Measurements from ENCODE around the gene PCDHGB4. TPM values are rescaled to one million over a fixed set of nuclear protein-coding genes. Genes with fewer than 3 reads are reported as not detected.

Gene PCDHGB4
- total RNA-seq, 1 donor from 2014 or later: 14.6 TPM

GRCh38 chr5:141412854-141413539 is 25.5 kb downstream of the PCDHGB4 start, which contains the start of gene PCDHGA10:
Gene PCDHGA10 (plus strand): TSS chr5:141412987. CDS start chr5:141413176, 189 bp downstream.

GRCh38 chr5:141417494-141418172 is 30.1 kb downstream of the PCDHGB4 start, which contains the start of gene PCDHGB7:
Gene PCDHGB7 (plus strand): TSS chr5:141417677. CDS start chr5:141417860, 183 bp downstream.

GRCh38 chr5:141420855-141421488 is 33.5 kb downstream of the PCDHGB4 start, which contains the start of gene PCDHGA11:
Gene PCDHGA11 (plus strand): TSS chr5:141421051. CDS start chr5:141421228, 177 bp downstream.

GRCh38 chr5:141430332-141431113 is 43.0 kb downstream of the PCDHGB4 start, which contains the start of gene PCDHGA12:
Gene PCDHGA12 (plus strand): TSS chr5:141430507. CDS start chr5:141430760, 253 bp downstream.

Other genes starting within 250 kb of the PCDHGB4 start
- gene PCDHB6, start 237.6 kb upstream of the PCDHGB4 start, total RNA-seq: 0.06 and 0.39 TPM in 2 replicates
- 1.2 and 1.3 TPM in 2 replicates for gene PCDHB7, start 215.1 kb upstream of the PCDHGB4 start, total RNA-seq
- gene PCDHB8, start 209.9 kb upstream of the PCDHGB4 start, total RNA-seq: 0.12 and 1.1 TPM in 2 replicates
- gene PCDHB16, start 205.3 kb upstream of the PCDHGB4 start, total RNA-seq: 0.81 and 1.0 TPM in 2 replicates
- gene PCDHB9, start 200.5 kb upstream of the PCDHGB4 start, total RNA-seq: 0.56 and 1.0 TPM in 2 replicates
- gene PCDHB10, start 195.3 kb upstream of the PCDHGB4 start, total RNA-seq: 0.56 and 1.2 TPM in 2 replicates
- gene PCDHB11, start 188.1 kb upstream of the PCDHGB4 start, total RNA-seq: 0.34 and 0.62 TPM in 2 replicates
- 0.29 and 0.56 TPM in 2 replicates for gene PCDHB12, start 179.0 kb upstream of the PCDHGB4 start, total RNA-seq
- gene PCDHB13, start 173.8 kb upstream of the PCDHGB4 start, total RNA-seq: 1.4 and 1.7 TPM in 2 replicates
- 1.2 and 2.5 TPM in 2 replicates for gene PCDHB14, start 164.4 kb upstream of the PCDHGB4 start, total RNA-seq
- gene PCDHB15, start 142.3 kb upstream of the PCDHGB4 start, total RNA-seq: 1.6 and 1.7 TPM in 2 replicates
- 0.12 TPM in 1 of 2 replicates, not detected in the other for gene SLC25A2, start 83.6 kb upstream of the PCDHGB4 start, total RNA-seq
- 47.1 and 52.2 TPM in 2 replicates for gene TAF7, start 66.9 kb upstream of the PCDHGB4 start, total RNA-seq
- gene PCDHGA1, start 57.2 kb upstream of the PCDHGB4 start, total RNA-seq: 0.19 and 1.3 TPM in 2 replicates
- gene PCDHGA2, start 48.9 kb upstream of the PCDHGB4 start, total RNA-seq: 3.5 and 5.2 TPM in 2 replicates
- 5.1 and 8.1 TPM in 2 replicates for gene PCDHGA3, start 43.9 kb upstream of the PCDHGB4 start, total RNA-seq
- gene PCDHGB1, start 37.6 kb upstream of the PCDHGB4 start, total RNA-seq: 1.6 and 2.6 TPM in 2 replicates
- gene PCDHGA4, start 32.7 kb upstream of the PCDHGB4 start, total RNA-seq: 5.8 and 6.8 TPM in 2 replicates
- gene PCDHGB2, start 27.7 kb upstream of the PCDHGB4 start, total RNA-seq: 4.5 and 6.7 TPM in 2 replicates
- 3.0 and 3.1 TPM in 2 replicates for gene PCDHGA5, start 23.5 kb upstream of the PCDHGB4 start, total RNA-seq
- 3.2 and 3.8 TPM in 2 replicates for gene PCDHGB3, start 17.5 kb upstream of the PCDHGB4 start, total RNA-seq
- gene PCDHGA6, start 13.8 kb upstream of the PCDHGB4 start, total RNA-seq: 6.9 and 10.2 TPM in 2 replicates
- 9.9 and 10.7 TPM in 2 replicates for gene PCDHGA7, start 5.0 kb upstream of the PCDHGB4 start, total RNA-seq
- 1.4 and 1.5 TPM in 2 replicates for gene PCDHGA8, start 4.9 kb downstream of the PCDHGB4 start, total RNA-seq
- 32.0 and 38.0 TPM in 2 replicates for gene PCDHGB5, start 10.2 kb downstream of the PCDHGB4 start, total RNA-seq
- 5.3 and 6.2 TPM in 2 replicates for gene PCDHGA9, start 15.1 kb downstream of the PCDHGB4 start, total RNA-seq
- gene PCDHGB6, start 20.3 kb downstream of the PCDHGB4 start, total RNA-seq: 2.6 and 3.6 TPM in 2 replicates
- 8.7 and 11.3 TPM in 2 replicates for gene PCDHGA10, start 25.3 kb downstream of the PCDHGB4 start, total RNA-seq
- gene PCDHGB7, start 30.0 kb downstream of the PCDHGB4 start, total RNA-seq: 19.9 and 21.6 TPM in 2 replicates
- 15.6 and 18.8 TPM in 2 replicates for gene PCDHGA11, start 33.4 kb downstream of the PCDHGB4 start, total RNA-seq
- gene PCDHGA12, start 42.8 kb downstream of the PCDHGB4 start, total RNA-seq: 41.9 and 43.9 TPM in 2 replicates
- gene PCDHGC3, start 88.3 kb downstream of the PCDHGB4 start, total RNA-seq: 95.9 and 108 TPM in 2 replicates
- gene PCDHGC4, start 97.3 kb downstream of the PCDHGB4 start, total RNA-seq: 1.1 and 26.8 TPM in 2 replicates
- 2.1 and 2.9 TPM in 2 replicates for gene PCDHGC5, start 101.4 kb downstream of the PCDHGB4 start, total RNA-seq
- gene DIAPH1, start 231.3 kb downstream of the PCDHGB4 start, total RNA-seq: 26.5 and 32.1 TPM in 2 replicates
- gene HDAC3, start 249.2 kb downstream of the PCDHGB4 start, total RNA-seq: 32.7 and 38.1 TPM in 2 replicates
- 0.44 and 1.9 TPM in 2 replicates for gene RELL2, start 249.3 kb downstream of the PCDHGB4 start, total RNA-seq

All from cardiac ventricle fibroblast (primary cell).